Astrocyte (in vitro differentiated cells and primary cell): Measurements from ENCODE around the gene DISC1.

Source experiments
- EZH2 ChIP-seq: IDR thresholded peaks from 2 replicates; pipeline ENCODE4 v1.6.1; 2012; ENCODE audit warnings: mild to moderate bottlenecking, low read length, inconsistent platforms; ENCODE audit not compliant: insufficient read depth
- TF ChIP-seq, protein P1 (sequence below): IDR thresholded peaks from 2 replicates; pipeline ENCODE4 v1.5.1; 2011; ENCODE audit warnings: low read depth, mild to moderate bottlenecking, inconsistent platforms, low read length, moderate library complexity; ENCODE audit not compliant: insufficient read depth

DNA sequence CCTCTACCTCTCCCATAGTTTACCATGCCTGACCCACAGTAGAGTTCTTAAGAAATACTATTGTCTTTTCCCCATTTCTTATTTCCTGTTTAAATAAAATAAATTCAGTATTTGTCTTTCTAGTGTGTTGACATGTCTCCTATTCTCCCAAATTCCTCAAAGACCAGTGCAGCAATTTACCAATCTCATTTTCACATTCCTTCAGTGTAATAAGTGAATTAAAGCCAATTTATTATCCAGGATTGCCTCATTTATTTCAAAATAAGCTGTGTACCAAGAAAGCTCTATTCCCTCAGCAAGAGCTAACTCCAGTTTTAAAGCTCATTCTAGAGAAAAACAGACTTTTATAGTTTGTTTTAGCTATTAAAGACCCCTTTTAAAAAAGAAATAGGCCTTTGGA is 49.9 kb downstream of the DISC1 start:
- TF ChIP-seq, protein P1, sequence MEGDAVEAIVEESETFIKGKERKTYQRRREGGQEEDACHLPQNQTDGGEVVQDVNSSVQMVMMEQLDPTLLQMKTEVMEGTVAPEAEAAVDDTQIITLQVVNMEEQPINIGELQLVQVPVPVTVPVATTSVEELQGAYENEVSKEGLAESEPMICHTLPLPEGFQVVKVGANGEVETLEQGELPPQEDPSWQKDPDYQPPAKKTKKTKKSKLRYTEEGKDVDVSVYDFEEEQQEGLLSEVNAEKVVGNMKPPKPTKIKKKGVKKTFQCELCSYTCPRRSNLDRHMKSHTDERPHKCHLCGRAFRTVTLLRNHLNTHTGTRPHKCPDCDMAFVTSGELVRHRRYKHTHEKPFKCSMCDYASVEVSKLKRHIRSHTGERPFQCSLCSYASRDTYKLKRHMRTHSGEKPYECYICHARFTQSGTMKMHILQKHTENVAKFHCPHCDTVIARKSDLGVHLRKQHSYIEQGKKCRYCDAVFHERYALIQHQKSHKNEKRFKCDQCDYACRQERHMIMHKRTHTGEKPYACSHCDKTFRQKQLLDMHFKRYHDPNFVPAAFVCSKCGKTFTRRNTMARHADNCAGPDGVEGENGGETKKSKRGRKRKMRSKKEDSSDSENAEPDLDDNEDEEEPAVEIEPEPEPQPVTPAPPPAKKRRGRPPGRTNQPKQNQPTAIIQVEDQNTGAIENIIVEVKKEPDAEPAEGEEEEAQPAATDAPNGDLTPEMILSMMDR, result no peak
- TF ChIP-seq EZH2, result no peak
